Gastroesophageal sphincter (tissue), 4 donors: ENCODE results near the gene INCENP. TPM values are rescaled to one million over a fixed set of nuclear protein-coding genes. Genes with fewer than 3 reads are reported as not detected.
A peak's percentile ranks its signal among the peaks of the same experiment; 100 is the strongest.

Experiments
- ATAC-seq: fragments of 150-250 bp; one replicate; pipeline ENCODE4 v1.9.1; 2016; ENCODE audit warnings: mild to moderate bottlenecking, moderate library complexity
- H3K27ac ChIP-seq, 4 donors: fragments of 200-600 bp; sonication (generic) in 3 of 4; 1 replicate in 3 of 4; 2 replicates in 1 of 4; pipeline ENCODE4 v1.5.1; 2016 to 2019
- H3K27me3 ChIP-seq: fragments of 200-600 bp; sonication (generic); one replicate; pipeline ENCODE4 v1.5.1; 2019
- H3K36me3 ChIP-seq, 2 donors: fragments of 200-600 bp; sonication (generic); one replicate each; pipeline ENCODE4 v1.5.1; 2019; ENCODE audit warnings: control low read depth in 1 of 2
- H3K4me1 ChIP-seq, 3 donors: fragments of 200-600 bp; sonication (generic); 1 replicate in 2 of 3; 2 replicates in 1 of 3; pipeline ENCODE4 v1.5.1; 2016 to 2019; ENCODE audit warnings: control low read depth in 2 of 3
- H3K4me3 ChIP-seq, 2 donors: fragments of 200-600 bp; sonication (generic); one replicate each; pipeline ENCODE4 v1.5.1; 2019; ENCODE audit warnings: mild to moderate bottlenecking in 1 of 2, moderate library complexity in 1 of 2
- H3K9me3 ChIP-seq, 3 donors: fragments of 200-600 bp; sonication (generic); one replicate each; pipeline ENCODE4 v1.5.1; 2017 to 2019; ENCODE audit warnings: control low read depth in 2 of 3
- EP300 ChIP-seq: sonication (generic); formaldehyde crosslinking; IDR thresholded peaks from one replicate; pipeline ENCODE4 v1.6.1; 2017; ENCODE audit warnings: antibody characterized with exemption, mild to moderate bottlenecking
- POLR2A ChIP-seq, 2 donors: fragments of 450-650 bp; IDR thresholded peaks; one replicate each; pipeline ENCODE4 v1.6.1; 2017; ENCODE audit warnings: antibody characterized with exemption in 2 of 2, mild to moderate bottlenecking in 2 of 2, moderate library complexity in 1 of 2
- POLR2AphosphoS5 ChIP-seq: sonication (generic); formaldehyde crosslinking; IDR thresholded peaks from one replicate; pipeline ENCODE4 v1.6.1; 2017; ENCODE audit warnings: antibody characterized with exemption
- WGBS, 2 donors: methylation state at CpG; one replicate each; pipeline ENCODE4 v1.1.5; 2018; ENCODE audit warnings: low coverage in 1 of 2; 5-methylcytosine and 5-hydroxymethylcytosine counted together
- total RNA-seq, 4 donors: library from RNA; depleted of rRNA; stranded (reverse); fragments of >200 nt; gene quantifications; one replicate each; pipeline ENCODE4 v1.1.0, GENCODE V29; 2016
- TF ChIP-seq, protein P1 (sequence below), 4 experiments: fragments of 200-600 bp in 2 of 4; fragments of 450-650 bp in 2 of 4; sonication (generic) in 1 of 4; IDR thresholded peaks; one replicate each; pipeline ENCODE4 v1.5.1; 2017 to 2019; ENCODE audit warnings: antibody characterized with exemption in 4 of 4, mild to moderate bottlenecking in 2 of 4, moderate library complexity in 2 of 4

Gene INCENP
- 10 to 100 TPM; 10.5 to 28.3 (median 16.8) TPM for total RNA-seq

- TF ChIP-seq, protein P1, sequence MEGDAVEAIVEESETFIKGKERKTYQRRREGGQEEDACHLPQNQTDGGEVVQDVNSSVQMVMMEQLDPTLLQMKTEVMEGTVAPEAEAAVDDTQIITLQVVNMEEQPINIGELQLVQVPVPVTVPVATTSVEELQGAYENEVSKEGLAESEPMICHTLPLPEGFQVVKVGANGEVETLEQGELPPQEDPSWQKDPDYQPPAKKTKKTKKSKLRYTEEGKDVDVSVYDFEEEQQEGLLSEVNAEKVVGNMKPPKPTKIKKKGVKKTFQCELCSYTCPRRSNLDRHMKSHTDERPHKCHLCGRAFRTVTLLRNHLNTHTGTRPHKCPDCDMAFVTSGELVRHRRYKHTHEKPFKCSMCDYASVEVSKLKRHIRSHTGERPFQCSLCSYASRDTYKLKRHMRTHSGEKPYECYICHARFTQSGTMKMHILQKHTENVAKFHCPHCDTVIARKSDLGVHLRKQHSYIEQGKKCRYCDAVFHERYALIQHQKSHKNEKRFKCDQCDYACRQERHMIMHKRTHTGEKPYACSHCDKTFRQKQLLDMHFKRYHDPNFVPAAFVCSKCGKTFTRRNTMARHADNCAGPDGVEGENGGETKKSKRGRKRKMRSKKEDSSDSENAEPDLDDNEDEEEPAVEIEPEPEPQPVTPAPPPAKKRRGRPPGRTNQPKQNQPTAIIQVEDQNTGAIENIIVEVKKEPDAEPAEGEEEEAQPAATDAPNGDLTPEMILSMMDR (IDR thresholded peaks at IDR 0.05) = peak in 2 of 4 experiments; percentile 15 to 20
- TF ChIP-seq POLR2AphosphoS5 = peak; percentile 5
- TF ChIP-seq POLR2A (IDR thresholded peaks at IDR 0.05) = no peak
- Histone ChIP-seq H3K27me3 (no peaks in the 10 kb centered on the region), H3K27ac (peak within 1 kb of the TSS in 3 of 4 donors; percentile 65 to 79 (median 68)), H3K4me3 (peak within 1 kb of the TSS; percentile 51 to 86), H3K9me3 (no peaks in the 10 kb centered on the region), H3K36me3 (peaks cover 0 to 8% of the 10 kb centered on the region in 2 donors), H3K4me1 (peaks cover 0 to 22% (median 9%) of the 10 kb centered on the region in 3 donors)
- ATAC-seq = peak; percentile 100
- 0 to 2% methylated on average over 8 to 10 of the region's 39 CpGs for WGBS, 2 donors
These were observed at the start of gene INCENP for GRCh38 chr11:62123669-62124185. TSS of gene INCENP (plus strand) at chr11:62124011. CDS start at chr11:62128162, 4,151 bp downstream.

DNA sequence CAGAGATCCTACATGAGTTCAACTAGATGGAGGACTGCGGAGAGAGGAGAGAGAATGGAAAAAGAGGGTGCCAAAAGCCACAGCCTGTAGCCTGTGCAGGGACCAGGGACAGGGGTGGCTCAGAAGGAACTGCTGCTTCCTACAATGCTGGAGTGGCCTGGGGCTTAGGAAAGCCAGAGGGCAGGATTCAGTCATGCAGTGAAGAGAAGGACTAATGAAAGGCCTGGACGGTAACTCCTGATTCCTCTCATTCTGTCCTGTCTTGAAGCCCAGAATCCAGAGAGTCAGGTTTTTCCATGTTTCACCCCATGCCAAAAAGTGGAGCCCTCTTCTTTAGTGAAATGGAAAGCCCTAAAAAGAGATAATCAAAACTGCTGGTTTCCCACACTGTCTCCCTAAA is 48.4 kb upstream of the INCENP start:
- Histone ChIP-seq H3K27me3 (no peaks in the 10 kb centered on the region), H3K4me3 (no peak overlapping the region), H3K36me3 (no peaks in the 10 kb centered on the region), H3K9me3 (no peaks in the 10 kb centered on the region), H3K27ac (no peak overlapping the region), H3K4me1 (no peaks in the 10 kb centered on the region)
- 80 to 93% methylated on average over 2 of the region's 2 CpGs for WGBS, 2 donors
- ATAC-seq = no peak
- TF ChIP-seq, protein P1 (IDR thresholded peaks at IDR 0.05) = no peak
- TF ChIP-seq POLR2A (IDR thresholded peaks at IDR 0.05) = no peak
- no peak for TF ChIP-seq POLR2AphosphoS5
- TF ChIP-seq EP300 = no peak

GRCh38 chr11:62077132-62077531 is 46.7 kb upstream of the INCENP start:
- Histone ChIP-seq H3K4me3 (no peak overlapping the region), H3K27ac (no peak overlapping the region), H3K4me1 (peaks cover 0 to 5% (median 0%) of the 10 kb centered on the region in 3 donors), H3K9me3 (no peaks in the 10 kb centered on the region), H3K27me3 (no peaks in the 10 kb centered on the region), H3K36me3 (no peaks in the 10 kb centered on the region)
- TF ChIP-seq POLR2AphosphoS5 = no peak
- no peak for TF ChIP-seq EP300
- TF ChIP-seq POLR2A (IDR thresholded peaks at IDR 0.05) = no peak
- TF ChIP-seq, protein P1 (IDR thresholded peaks at IDR 0.05) = no peak
- ATAC-seq = no peak
- 64 to 80% methylated on average over 1 to 3 of the region's 3 CpGs for WGBS, 2 donors

DNA sequence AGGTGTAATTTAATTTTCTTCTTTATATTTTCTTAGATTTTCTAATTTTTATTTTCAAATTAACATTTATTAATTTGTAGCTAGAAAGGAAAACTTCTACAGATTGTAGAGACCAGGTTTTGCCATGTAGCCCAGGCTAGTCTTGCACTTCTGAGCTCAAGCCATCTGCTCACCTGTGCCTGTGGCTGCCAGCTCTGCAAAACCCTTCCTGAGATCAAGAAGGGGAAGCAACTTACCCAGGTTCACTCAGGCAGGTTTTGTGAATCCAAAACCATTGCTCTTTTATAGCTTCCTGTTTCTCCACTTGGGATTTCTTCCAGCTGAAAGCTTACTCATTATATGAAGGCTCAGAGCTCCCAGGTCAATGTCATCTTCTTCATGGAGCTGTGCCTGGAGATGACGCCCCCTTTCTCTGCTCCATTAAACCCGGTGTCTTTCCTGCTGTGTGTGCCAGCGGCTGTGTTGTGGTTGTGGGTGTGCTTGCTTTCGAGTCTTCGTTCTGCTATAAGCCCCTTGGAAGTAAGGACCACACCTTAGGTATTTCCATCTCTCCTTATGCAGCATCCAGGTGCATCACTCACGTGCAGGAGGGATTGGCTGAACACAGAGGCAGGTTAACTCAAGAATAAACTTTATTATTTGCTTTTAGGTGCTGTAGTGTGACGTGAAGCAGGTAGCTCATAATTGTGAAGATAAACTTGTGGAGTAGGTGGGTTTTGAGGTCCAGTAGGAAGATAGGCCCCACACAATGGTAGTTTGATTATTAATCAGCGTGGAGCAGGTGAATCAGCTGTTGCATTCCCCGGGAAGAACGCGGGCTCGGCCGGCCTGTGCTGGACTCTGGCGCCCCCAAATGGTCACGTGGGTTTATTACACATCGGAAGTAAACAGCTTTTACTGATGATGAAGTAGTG is 42.2 kb upstream of the INCENP start:
- ATAC-seq = peak; percentile 88
- peaks cover 0 to 8% (median 0%) of the 10 kb centered on the region in 3 donors for H3K4me1 ChIP-seq
- no peaks in the 10 kb centered on the region for H3K9me3 ChIP-seq
- H3K27ac ChIP-seq = no peak overlapping the region
- H3K4me3 ChIP-seq = no peak overlapping the region
- no peaks in the 10 kb centered on the region for H3K27me3 ChIP-seq
- H3K36me3 ChIP-seq = no peaks in the 10 kb centered on the region
- TF ChIP-seq, protein P1 (IDR thresholded peaks at IDR 0.05) = peak; percentile 87 to 94 (median 89)
- TF ChIP-seq POLR2A (IDR thresholded peaks at IDR 0.05) (no peak), POLR2AphosphoS5 (no peak), EP300 (no peak)
- 2 to 13% methylated on average over 7 to 13 of the region's 16 CpGs for WGBS, 2 donors
